SK-N-SH (cell line): ENCODE results near the gene USP25. TPM values are rescaled to one million over a fixed set of nuclear protein-coding genes. Genes with fewer than 3 reads are reported as not detected.

Source experiments
- CTCF ChIA-PET: fragments of 300-600, 350-600 bp; formaldehyde crosslinking; extraction: SDS; loops from one replicate; lab custom pipeline; 2021; lab: Yijun Ruan, JAX
- POLR2A ChIA-PET: fragments of 350-600 bp; sonication (Branson Sonifier 250); formaldehyde crosslinking; extraction: SDS; loops from one replicate; lab custom pipeline; 2020; ENCODE audit warnings: antibody characterized with exemption, inconsistent platforms; lab: Yijun Ruan, JAX
- DNase-seq: peaks from one replicate; pipeline ENCODE4 v3.0.0; 2012
- H2AFZ ChIP-seq: fragments of 200-600 bp; sonication (generic); 2 replicates; pipeline ENCODE4 v1.8.1; 2016; ENCODE audit warnings: antibody characterized with exemption, mild to moderate bottlenecking, low read depth
- H3F3A ChIP-seq: fragments of 200-600 bp; sonication (generic); replicated peaks from 2 replicates; pipeline ENCODE3; 2016; ENCODE audit warnings: antibody characterized with exemption, mild to moderate bottlenecking; ENCODE audit not compliant: insufficient read depth
- H3K27ac ChIP-seq, 2 experiments: fragments of 200-500 bp in 1 of 2; fragments of 200-600 bp in 1 of 2; sonication (Bioruptor generic) in 1 of 2; sonication (generic), shearing (Covaris generic) in 1 of 2; 2 replicates each; pipeline versions ENCODE4 v1.5.1 to v1.6.1; 2014 to 2016; ENCODE audit warnings: low read depth in 2 of 2, inconsistent platforms in 1 of 2, low read length in 1 of 2, mild to moderate bottlenecking in 1 of 2, mixed read lengths in 1 of 2
- H3K27me3 ChIP-seq: fragments of 200-600 bp; sonication (generic), shearing (Covaris generic); 2 replicates; pipeline ENCODE4 v1.6.1; 2016; ENCODE audit warnings: mixed run types; ENCODE audit not compliant: insufficient read depth
- H3K36me3 ChIP-seq, 2 experiments: fragments of 200-500 bp in 1 of 2; fragments of 200-600 bp in 1 of 2; sonication (Bioruptor generic) in 1 of 2; sonication (generic) in 1 of 2; replicated peaks in 1 of 2; 2 replicates each; pipeline versions ENCODE3 to v1.5.1; 2014 to 2016; ENCODE audit warnings: low read length in 1 of 2, mild to moderate bottlenecking in 1 of 2; ENCODE audit not compliant: insufficient read depth in 2 of 2, control insufficient read depth in 1 of 2
- H3K4me1 ChIP-seq, 2 experiments: fragments of 200-500 bp in 1 of 2; fragments of 200-600 bp in 1 of 2; sonication (Bioruptor generic) in 1 of 2; sonication (generic), shearing (Covaris generic) in 1 of 2; 2 replicates each; pipeline versions ENCODE4 v1.5.1 to v1.6.1; 2014 to 2016; ENCODE audit warnings: low read depth in 1 of 2, low read length in 1 of 2, mixed run types in 1 of 2; ENCODE audit not compliant: insufficient read depth in 2 of 2, control insufficient read depth in 1 of 2
- H3K4me2 ChIP-seq: fragments of 200-600 bp; sonication (generic), shearing (Covaris generic); 2 replicates; pipeline ENCODE4 v1.6.1; 2017; ENCODE audit warnings: mixed run types
- H3K4me3 ChIP-seq, 2 experiments: fragments of 200-500 bp in 1 of 2; fragments of 200-600 bp in 1 of 2; sonication (Bioruptor generic) in 1 of 2; sonication (generic), shearing (Covaris generic) in 1 of 2; 2 replicates each; pipeline versions ENCODE4 v1.5.1 to v1.8.1; 2014 to 2016; ENCODE audit warnings: low read depth in 2 of 2, inconsistent platforms in 1 of 2, low read length in 1 of 2, mild to moderate bottlenecking in 1 of 2, mixed read lengths in 1 of 2, moderate library complexity in 1 of 2
- H3K79me2 ChIP-seq: fragments of 200-600 bp; sonication (generic); 2 replicates; pipeline ENCODE4 v1.8.1; 2017; ENCODE audit warnings: mild to moderate bottlenecking; ENCODE audit not compliant: insufficient read depth
- H3K9ac ChIP-seq: fragments of 200-600 bp; sonication (generic); 2 replicates; pipeline ENCODE4 v1.6.1; 2017; ENCODE audit warnings: mixed run types
- H3K9me2 ChIP-seq: fragments of 200-600 bp; sonication (generic); 2 replicates; pipeline ENCODE4 v1.6.1; 2017; ENCODE audit warnings: mixed run types
- H3K9me3 ChIP-seq: fragments of 200-600 bp; sonication (generic); 2 replicates; pipeline ENCODE4 v1.6.1; 2017; ENCODE audit warnings: mixed run types, mild to moderate bottlenecking, moderate library complexity
- H4K20me1 ChIP-seq: fragments of 200-600 bp; sonication (generic); 2 replicates; pipeline ENCODE4 v1.6.1; 2017; ENCODE audit warnings: mild to moderate bottlenecking, mixed run types; ENCODE audit not compliant: insufficient read depth
- ELF1 ChIP-seq: IDR thresholded peaks from 2 replicates; pipeline ENCODE4 v1.4.0; 2012
- EZH2phosphoT487 ChIP-seq: fragments of 200-600 bp; sonication (generic); IDR thresholded peaks from 2 replicates; pipeline ENCODE4 v1.6.1; 2017; ENCODE audit warnings: low read depth, mixed run types, mild to moderate bottlenecking, antibody characterized with exemption, moderate library complexity, borderline replicate concordance
- FOSL2 ChIP-seq: IDR thresholded peaks from 2 replicates; pipeline ENCODE4 v1.4.0; 2012; ENCODE audit warnings: low read depth, mild to moderate bottlenecking, moderate library complexity, borderline replicate concordance
- GABPA ChIP-seq: IDR thresholded peaks from 2 replicates; pipeline ENCODE4 v1.4.0; 2012; ENCODE audit warnings: low read depth, mild to moderate bottlenecking
- IRF3 ChIP-seq: fragments of 150-350 bp; IDR thresholded peaks from 2 replicates; pipeline ENCODE4 v1.6.1; 2016; ENCODE audit warnings: mild to moderate bottlenecking, low read depth, low read length
- MAX ChIP-seq: IDR thresholded peaks from 2 replicates; pipeline ENCODE4 v1.4.0; 2012; ENCODE audit warnings: low read depth
- MEF2A ChIP-seq: IDR thresholded peaks from 2 replicates; pipeline ENCODE4 v1.4.0; 2012; ENCODE audit warnings: low read depth, borderline replicate concordance
- NRF1 ChIP-seq: IDR thresholded peaks from 2 replicates; pipeline ENCODE4 v1.6.1; 2012; ENCODE audit warnings: low read depth, mild to moderate bottlenecking, low read length
- POLR2AphosphoS5 ChIP-seq: IDR thresholded peaks from 2 replicates; pipeline ENCODE4 v1.6.1; 2012; ENCODE audit warnings: low read depth, low read length
- RCOR1 ChIP-seq: fragments of 150-350 bp; IDR thresholded peaks from 2 replicates; pipeline ENCODE4 v1.6.1; 2017; ENCODE audit warnings: antibody characterized with exemption, low read length
- REST ChIP-seq: IDR thresholded peaks from 2 replicates; pipeline ENCODE4 v1.6.1; 2012; ENCODE audit warnings: mild to moderate bottlenecking, low read depth, low read length, moderate library complexity
- TAF1 ChIP-seq: IDR thresholded peaks from 2 replicates; pipeline ENCODE4 v1.6.1; 2012; ENCODE audit warnings: low read depth, mild to moderate bottlenecking, low read length, moderate library complexity, borderline replicate concordance
- USF1 ChIP-seq: IDR thresholded peaks from 2 replicates; pipeline ENCODE4 v1.4.0; 2012; ENCODE audit warnings: low read depth, borderline replicate concordance
- WGBS: methylation state at CpG from one replicate; pipeline ENCODE4 v1.1.6; 2017; ENCODE audit warnings: low lambda C conversion rate; 5-methylcytosine and 5-hydroxymethylcytosine counted together
- polyA plus RNA-seq, 3 experiments: library from polyadenylated mRNA; depleted of rRNA; stranded (reverse); fragments of >200 nt; gene quantifications; 2 replicates each; pipeline ENCODE4 v1.2.3, GENCODE V29; 2012

USP25 gene
- polyA plus RNA-seq, 1 of the 3 experiments (the other 2 are of a cell fraction) = 4.6 TPM

- H3K4me2 ChIP-seq = no peak overlapping the region
- H3K9me2 ChIP-seq = no peaks in the 10 kb centered on the region
- H3K9me3 ChIP-seq = no peaks in the 10 kb centered on the region
- H3F3A ChIP-seq = no peaks in the 10 kb centered on the region
- POLR2A ChIA-PET = no interaction called here
- no peak overlapping the region for H3K4me3 ChIP-seq
- TF ChIP-seq GABPA (no peak), ELF1 (no peak), NRF1 (no peak), MEF2A (no peak), MAX (no peak), TAF1 (no peak), EZH2phosphoT487 (no peak), RCOR1 (no peak), IRF3 (no peak), FOSL2 (no peak), USF1 (no peak), POLR2AphosphoS5 (no peak), REST (no peak)
- TF ChIP-seq, all 33 proteins: peak for 0
- no peak for DNase-seq
- CTCF ChIA-PET = no interaction called here
- no peaks in the 10 kb centered on the region for H3K27me3 ChIP-seq
- H3K36me3 ChIP-seq = peaks cover 2 to 4% of the 10 kb centered on the region in 2 experiments
- whole genome bisulfite sequencing = 91% methylated on average over 2 of the region's 2 CpGs
- H2AFZ ChIP-seq = no peak overlapping the region
- no peaks in the 10 kb centered on the region for H3K79me2 ChIP-seq
- H3K9ac ChIP-seq = no peak overlapping the region
- H3K4me1 ChIP-seq = no peaks in the 10 kb centered on the region; a peak in 2 of 4 replicates
- no peaks in the 10 kb centered on the region for H4K20me1 ChIP-seq
- no peak overlapping the region for H3K27ac ChIP-seq
Observed at GRCh38 chr21:15776818-15777217, 47.0 kb downstream of the USP25 start.
